KOPT-K1 (cell line): ENCODE results near the gene NDUFB5.
"Not testable (repeated sequence)": the region's sequence is repeated elsewhere in the genome, so short reads cannot be mapped to it uniquely, and the experiment has no call there.

Experiments
- H3K27ac ChIP-seq: fragments of 200-600 bp; sonication (generic); 2 replicates; pipeline ENCODE4 v1.5.1; 2016; ENCODE audit warnings: antibody characterized with exemption, mild to moderate bottlenecking, low read depth, low read length; ENCODE audit not compliant: poor library complexity, severe bottlenecking
- H3K36me3 ChIP-seq: fragments of 200-600 bp; sonication (generic); 2 replicates; pipeline ENCODE4 v1.5.1; 2017; ENCODE audit warnings: antibody characterized with exemption, mild to moderate bottlenecking, low read length, moderate library complexity; ENCODE audit not compliant: insufficient read depth
- H3K9me3 ChIP-seq: fragments of 200-600 bp; sonication (generic); 2 replicates; pipeline ENCODE4 v1.5.1; 2017; ENCODE audit warnings: antibody characterized with exemption, low read length, mild to moderate bottlenecking; ENCODE audit not compliant: insufficient read depth, poor library complexity, severe bottlenecking

The NDUFB5 gene

GRCh38 chr3:179608931-179609720, 4.5 kb downstream of the NDUFB5 start:
- Histone ChIP-seq H3K36me3 (peaks cover 9% of the 10 kb centered on the region; the same call in 1 of the 2 replicates), H3K9me3 (no peaks in the 10 kb centered on the region), H3K27ac (peak overlapping the region; percentile 50)

DNA sequence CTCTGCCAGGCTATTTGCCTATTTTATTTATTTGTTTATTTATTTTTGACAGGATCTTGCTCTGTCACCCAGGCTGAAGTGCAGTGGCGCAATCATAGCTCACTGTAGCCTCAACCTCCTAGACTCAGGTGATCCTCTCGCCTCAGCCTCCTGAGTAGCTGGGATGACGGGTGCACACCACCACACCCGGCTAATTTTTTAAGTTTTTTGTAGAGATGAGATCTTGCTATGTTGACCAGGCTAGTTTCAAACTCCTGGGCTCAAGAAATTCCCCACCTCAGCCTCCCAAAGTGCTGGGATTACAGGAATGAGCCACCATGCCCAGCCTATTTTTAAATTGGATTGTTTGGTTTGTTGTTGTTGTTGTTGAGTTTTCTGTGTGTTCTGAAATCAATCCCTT, 5.5 kb downstream of the NDUFB5 start:
- Histone ChIP-seq H3K9me3 (no peaks in the 10 kb centered on the region), H3K27ac (no peak overlapping the region), H3K36me3 (peaks cover 9% of the 10 kb centered on the region; the same call in 1 of the 2 replicates)

GRCh38 chr3:179613807-179614206, 9.2 kb downstream of the NDUFB5 start:
- Histone ChIP-seq H3K27ac (no peak overlapping the region), H3K9me3 (no peaks in the 10 kb centered on the region), H3K36me3 (peaks cover 26% of the 10 kb centered on the region)

DNA sequence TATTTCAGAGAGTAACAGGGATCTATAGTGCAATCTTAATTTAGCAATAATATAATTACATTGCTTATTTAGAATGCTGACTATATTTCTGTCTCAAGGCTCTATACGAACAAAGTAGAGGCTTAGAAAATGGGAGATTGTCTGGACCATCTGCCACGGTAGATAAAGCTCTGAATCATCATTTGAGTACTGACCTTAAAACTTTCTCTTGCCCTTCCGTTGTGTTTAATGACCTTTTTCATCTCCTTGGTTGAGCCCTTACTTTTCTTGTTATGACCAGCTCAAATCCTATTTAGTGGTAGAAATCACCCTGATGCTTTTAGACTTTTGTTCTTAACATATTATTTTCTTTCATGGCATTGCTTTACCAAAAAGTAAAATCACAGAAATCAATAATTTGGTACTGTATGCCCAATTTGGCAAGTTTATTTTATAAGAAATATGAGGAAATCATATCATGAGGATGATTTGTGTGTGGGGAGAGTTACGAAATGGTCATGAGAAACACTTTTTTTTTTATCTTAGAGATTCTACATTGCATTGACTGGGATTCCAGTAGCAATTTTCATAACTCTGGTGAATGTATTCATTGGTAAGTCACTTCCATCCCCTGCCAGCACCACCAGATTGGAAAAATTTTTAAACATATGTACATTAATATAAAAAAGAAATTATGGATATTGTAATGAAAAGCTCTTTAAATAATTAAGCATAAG, 11.0 kb downstream of the NDUFB5 start:
- H3K9me3 ChIP-seq, result no peaks in the 10 kb centered on the region
- peaks cover 38% of the 10 kb centered on the region for H3K36me3 ChIP-seq
- no peak overlapping the region for H3K27ac ChIP-seq

GRCh38 chr3:179622023-179622422, 17.4 kb downstream of the NDUFB5 start:
- Histone ChIP-seq H3K9me3 (no peaks in the 10 kb centered on the region), H3K27ac (no peak overlapping the region), H3K36me3 (peaks cover 81% of the 10 kb centered on the region)

GRCh38 chr3:179624451-179624850, 19.9 kb downstream of the NDUFB5 start:
- Histone ChIP-seq H3K9me3 (no peaks in the 10 kb centered on the region), H3K36me3 (peaks cover 57% of the 10 kb centered on the region), H3K27ac (no peak overlapping the region)

DNA sequence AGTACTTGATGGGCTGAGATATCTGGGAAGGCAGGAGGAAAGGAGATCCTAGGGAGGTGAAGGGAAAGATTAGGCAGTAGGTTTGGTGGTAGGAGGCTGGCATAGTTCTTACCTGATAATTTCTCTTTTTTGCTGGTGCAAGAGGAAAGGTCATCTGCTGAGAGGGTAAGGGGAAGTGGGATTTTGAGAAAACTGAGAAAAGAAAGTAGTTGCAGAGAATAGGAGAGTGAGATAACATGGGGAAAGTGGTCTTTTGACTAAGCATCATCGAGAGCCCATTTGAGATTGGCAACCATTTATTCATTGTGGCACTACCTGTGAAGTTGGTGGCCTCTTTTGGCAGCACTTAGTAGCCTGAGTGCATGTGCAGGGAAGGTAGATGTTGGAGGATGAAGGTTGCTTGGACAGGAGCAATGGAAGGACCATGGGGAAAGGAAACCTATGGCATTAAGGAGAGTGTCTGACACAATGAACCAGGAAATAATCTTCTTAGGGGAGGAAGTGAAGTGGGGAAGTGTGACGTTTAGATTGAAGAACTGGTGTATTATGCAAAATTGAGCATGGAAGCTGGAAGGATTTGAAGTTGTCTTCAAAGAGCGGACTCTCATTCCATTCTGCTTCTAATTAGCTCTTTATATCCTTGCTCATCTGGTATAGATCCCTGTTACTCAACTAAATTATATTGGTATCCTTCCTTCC, 26.3 kb downstream of the NDUFB5 start:
- Histone ChIP-seq H3K27ac (no peak overlapping the region), H3K36me3 (peaks cover 1% of the 10 kb centered on the region; the same call in 1 of the 2 replicates), H3K9me3 (no peaks in the 10 kb centered on the region)

- no peaks in the 10 kb centered on the region for H3K36me3 ChIP-seq
- H3K9me3 ChIP-seq, result no peaks in the 10 kb centered on the region
- H3K27ac ChIP-seq, result no peak overlapping the region
Observed at GRCh38 chr3:179640469-179640868, 35.9 kb downstream of the NDUFB5 start.

DNA sequence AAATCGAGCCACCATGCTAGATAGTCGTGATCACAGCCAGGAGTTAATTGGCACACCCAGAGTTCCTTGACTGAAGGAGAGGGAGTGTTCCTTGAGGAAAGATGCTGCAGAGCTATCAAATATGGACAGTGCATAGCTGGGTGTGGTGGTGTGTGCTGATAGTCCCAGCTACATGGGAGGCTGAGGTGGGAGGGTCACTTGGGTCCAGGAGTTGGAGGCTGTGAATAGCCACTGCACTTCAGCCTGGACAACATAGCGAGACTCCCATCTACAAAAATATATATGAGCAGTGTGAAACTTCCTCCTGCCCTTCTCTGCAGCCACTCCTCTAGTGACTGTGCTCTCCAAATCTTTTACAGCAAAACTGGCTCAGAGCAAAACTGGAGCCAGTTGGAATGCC, 38.3 kb downstream of the NDUFB5 start:
- H3K9me3 ChIP-seq, result no peaks in the 10 kb centered on the region
- H3K36me3 ChIP-seq, result no peaks in the 10 kb centered on the region
- H3K27ac ChIP-seq, result no peak overlapping the region

DNA sequence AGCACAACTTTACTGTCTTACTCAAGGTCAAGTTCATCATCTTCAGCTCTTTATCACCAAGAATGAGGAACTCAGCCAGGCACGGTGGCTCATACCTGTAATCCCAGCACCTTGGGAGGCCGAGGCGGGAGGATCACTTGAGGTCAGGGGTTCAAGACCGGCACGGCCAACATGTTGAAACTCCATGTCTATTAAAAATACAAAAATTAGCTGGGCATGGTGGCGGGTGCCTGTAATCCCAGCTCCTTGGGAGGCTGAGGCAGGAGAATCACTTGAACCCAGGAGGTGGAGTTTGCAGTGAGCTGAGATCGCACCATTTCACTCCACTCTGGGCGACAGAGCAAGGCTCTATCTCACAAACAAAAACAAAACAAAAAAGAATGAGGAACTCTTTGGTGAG, 39.2 kb downstream of the NDUFB5 start:
- H3K36me3 ChIP-seq, H3K9me3 ChIP-seq, H3K27ac ChIP-seq: not testable (repeated sequence)

- no peak overlapping the region for H3K27ac ChIP-seq
- no peaks in the 10 kb centered on the region for H3K36me3 ChIP-seq
- no peaks in the 10 kb centered on the region for H3K9me3 ChIP-seq
Observed at GRCh38 chr3:179646177-179646576, 41.6 kb downstream of the NDUFB5 start.

DNA sequence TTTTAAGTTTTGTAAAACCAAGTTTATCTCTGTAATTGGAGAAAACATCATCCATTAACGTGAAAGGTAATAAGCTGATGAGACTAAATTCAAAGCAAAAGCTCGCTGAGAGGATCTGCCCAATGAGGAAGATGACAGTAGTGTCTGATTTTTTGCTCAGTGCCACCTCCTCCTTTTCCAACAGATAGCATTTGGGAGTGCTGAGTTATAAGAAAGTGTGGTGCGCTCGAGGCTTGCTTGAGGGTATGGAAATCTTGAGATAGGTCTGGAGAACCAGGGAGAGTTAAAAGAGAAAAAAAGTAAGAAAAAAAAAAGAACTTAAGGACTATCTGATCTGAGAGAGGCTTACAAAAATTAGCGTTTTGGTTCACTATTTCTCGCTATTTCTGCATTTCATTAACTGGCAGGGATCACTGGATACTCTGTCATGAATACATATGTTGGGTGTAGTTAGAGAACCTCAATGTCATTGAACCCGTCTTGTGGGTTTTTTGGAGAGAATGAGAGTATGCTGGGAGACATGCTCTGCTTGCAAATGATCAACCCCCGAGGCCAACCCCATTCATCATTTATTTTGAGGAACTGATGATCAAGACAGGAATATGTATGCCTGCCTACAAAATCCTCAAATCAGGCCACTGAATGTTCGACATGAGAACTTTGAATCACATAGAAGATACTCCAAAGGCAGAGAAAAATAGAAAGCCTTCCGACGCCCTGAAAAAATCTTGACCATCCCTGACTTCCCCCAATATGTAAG, 47.3 kb downstream of the NDUFB5 start:
- Histone ChIP-seq H3K36me3 (0 out of 2 replicates have a peak, but pooled peaks cover 9% of the 10 kb centered on the region), H3K27ac (peak overlapping the region; percentile 81), H3K9me3 (no peaks in the 10 kb centered on the region)

DNA sequence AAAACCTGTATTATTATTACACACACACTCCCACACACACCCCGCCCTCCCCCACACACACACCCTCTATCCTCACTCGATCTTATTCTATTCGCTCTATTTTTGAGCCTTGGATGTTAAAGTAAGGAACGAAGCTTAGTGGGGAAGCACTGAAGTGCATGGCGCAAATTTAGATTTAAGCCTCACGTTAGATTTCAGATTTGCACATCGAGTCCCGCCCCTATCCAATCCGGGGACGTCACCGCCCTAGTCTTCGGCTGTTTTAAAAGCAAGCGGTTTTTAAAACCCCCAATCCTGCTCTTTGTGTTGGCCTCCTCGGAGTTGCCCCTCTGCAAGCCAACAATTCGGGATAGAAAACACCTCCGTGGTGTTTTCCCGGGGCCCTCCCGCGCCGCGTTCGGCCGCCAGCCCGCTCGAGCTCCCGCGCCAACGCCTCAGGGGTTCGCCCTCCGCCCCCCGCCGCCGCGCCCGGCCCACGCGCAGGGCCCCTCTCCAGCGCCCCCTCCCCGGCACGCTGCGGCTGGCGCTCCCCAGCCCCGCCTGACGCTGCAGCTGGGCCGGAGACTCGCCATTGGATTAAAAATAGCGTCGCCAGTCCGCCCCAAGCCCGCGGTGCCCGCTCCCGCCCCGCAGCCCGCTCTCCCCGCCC, 48.0 kb downstream of the NDUFB5 start, which contains the start of gene USP13:
Gene USP13 (plus strand): TSS at position 594 of the 649 bp plus-strand sequence. CDS start 186 bp downstream, outside the sequence.
- Histone ChIP-seq H3K36me3 (0 out of 2 replicates have a peak, but pooled peaks cover 9% of the 10 kb centered on the region), H3K9me3 (no peaks in the 10 kb centered on the region), H3K27ac (peak within 1 kb of the TSS; percentile 81)
